Esophagus squamous epithelium (tissue), 5 donors: ENCODE results near the gene NDUFV1. TPM values are rescaled to one million over a fixed set of nuclear protein-coding genes. Genes with fewer than 3 reads are reported as not detected.
A peak's percentile ranks its signal among the peaks of the same experiment; 100 is the strongest.

Experiments
- DNase-seq: peaks from one replicate; lab custom pipeline; 2025; lab: John Stamatoyannopoulos, UW
- H3K27ac ChIP-seq, 4 donors: fragments of 200-600 bp; sonication (generic); one replicate each; pipeline ENCODE4 v1.5.1; 2016 to 2019; ENCODE audit warnings: mild to moderate bottlenecking in 1 of 4
- H3K27me3 ChIP-seq, 4 donors: fragments of 200-600 bp; sonication (generic); 1 replicate in 3 of 4; 2 replicates in 1 of 4; pipeline versions ENCODE4 v1.5.1 to v1.6.0; 2017 to 2021; ENCODE audit warnings: antibody characterized with exemption in 1 of 4
- H3K36me3 ChIP-seq, 3 donors: fragments of 200-600 bp; sonication (generic); one replicate each; pipeline ENCODE4 v1.5.1; 2016 to 2019
- H3K4me1 ChIP-seq, 3 donors: fragments of 200-600 bp; sonication (generic); one replicate each; pipeline ENCODE4 v1.5.1; 2017 to 2019
- H3K4me3 ChIP-seq, 4 donors: fragments of 200-600 bp; sonication (generic); 1 replicate in 3 of 4; 2 replicates in 1 of 4; pipeline ENCODE4 v1.5.1; 2016 to 2019; ENCODE audit warnings: mild to moderate bottlenecking in 2 of 4, moderate library complexity in 1 of 4
- H3K9me3 ChIP-seq, 3 donors: fragments of 200-600 bp; sonication (generic); one replicate each; pipeline ENCODE4 v1.5.1; 2016 to 2019
- POLR2A ChIP-seq, 4 donors: fragments of 450-650 bp; IDR thresholded peaks; one replicate each; pipeline ENCODE4 v1.6.1; 2017; ENCODE audit warnings: antibody characterized with exemption in 4 of 4, mild to moderate bottlenecking in 4 of 4, moderate library complexity in 3 of 4
- WGBS, 2 donors: methylation state at CpG; one replicate each; pipeline ENCODE4 v1.1.5; 2018; 5-methylcytosine and 5-hydroxymethylcytosine counted together
- intact Hi-C: fragments of 100-400 bp; cut with DNase I; formaldehyde crosslinking; loops from one replicate; pipeline ENCODE4 v1.15.0; 2022
- total RNA-seq, 4 donors: library from RNA; depleted of rRNA; stranded (reverse); fragments of >200 nt; gene quantifications; one replicate each; pipeline ENCODE4 v1.1.0, GENCODE V29; 2016
- TF ChIP-seq, protein P1 (sequence below), 6 experiments: fragments of 450-650 bp in 4 of 6; fragments of 200-600 bp in 2 of 6; sonication (generic) in 2 of 6; IDR thresholded peaks; one replicate each; pipeline ENCODE4 v1.5.1; 2016 to 2019; ENCODE audit warnings: antibody characterized with exemption in 6 of 6, mild to moderate bottlenecking in 4 of 6, moderate library complexity in 4 of 6
- donor health status: DM: yes; HTN: yes; CAD: no.

Gene NDUFV1
- total RNA-seq, 4 donors from 2014 or later, result 206 to 260 (median 254) TPM

DNA sequence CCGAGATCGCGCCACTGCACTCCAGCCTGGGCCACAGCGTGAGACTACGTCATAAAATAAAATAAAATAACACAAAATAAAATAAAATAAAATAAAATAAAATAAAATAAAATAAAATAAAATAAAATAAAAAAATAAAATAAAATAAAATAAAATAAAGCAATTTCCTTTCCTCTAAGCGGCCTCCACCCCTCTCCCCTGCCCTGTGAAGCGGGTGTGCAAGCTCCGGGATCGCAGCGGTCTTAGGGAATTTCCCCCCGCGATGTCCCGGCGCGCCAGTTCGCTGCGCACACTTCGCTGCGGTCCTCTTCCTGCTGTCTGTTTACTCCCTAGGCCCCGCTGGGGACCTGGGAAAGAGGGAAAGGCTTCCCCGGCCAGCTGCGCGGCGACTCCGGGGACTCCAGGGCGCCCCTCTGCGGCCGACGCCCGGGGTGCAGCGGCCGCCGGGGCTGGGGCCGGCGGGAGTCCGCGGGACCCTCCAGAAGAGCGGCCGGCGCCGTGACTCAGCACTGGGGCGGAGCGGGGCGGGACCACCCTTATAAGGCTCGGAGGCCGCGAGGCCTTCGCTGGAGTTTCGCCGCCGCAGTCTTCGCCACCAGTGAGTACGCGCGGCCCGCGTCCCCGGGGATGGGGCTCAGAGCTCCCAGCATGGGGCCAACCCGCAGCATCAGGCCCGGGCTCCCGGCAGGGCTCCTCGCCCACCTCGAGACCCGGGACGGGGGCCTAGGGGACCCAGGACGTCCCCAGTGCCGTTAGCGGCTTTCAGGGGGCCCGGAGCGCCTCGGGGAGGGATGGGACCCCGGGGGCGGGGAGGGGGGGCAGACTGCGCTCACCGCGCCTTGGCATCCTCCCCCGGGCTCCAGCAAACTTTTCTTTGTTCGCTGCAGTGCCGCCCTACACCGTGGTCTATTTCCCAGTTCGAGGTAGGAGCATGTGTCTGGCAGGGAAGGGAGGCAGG is 23.2 kb upstream of the NDUFV1 start, which contains the start of gene GSTP1:
GSTP1 (plus strand) TSS at position 566 of the 958 bp plus-strand sequence; CDS start at position 598, 32 bp downstream.
- intact Hi-C loops, result no loop called here
- no peaks in the 10 kb centered on the region for H3K9me3 ChIP-seq
- WGBS, 2 donors, result 0 to 1% methylated on average over 28 to 36 of the region's 81 CpGs
- H3K4me1 ChIP-seq, result peaks cover 30 to 84% (median 30%) of the 10 kb centered on the region in 3 donors
- peaks cover 0 to 8% (median 0%) of the 10 kb centered on the region in 4 donors for H3K27me3 ChIP-seq
- H3K36me3 ChIP-seq, result peaks cover 0 to 39% (median 15%) of the 10 kb centered on the region in 3 donors
- H3K4me3 ChIP-seq, result peak within 1 kb of the TSS; percentile 69 to 93 (median 82)
- DNase-seq, result peak; percentile 43
- peak within 1 kb of the TSS; percentile 97 to 100 (median 99) for H3K27ac ChIP-seq
- TF ChIP-seq, protein P1, sequence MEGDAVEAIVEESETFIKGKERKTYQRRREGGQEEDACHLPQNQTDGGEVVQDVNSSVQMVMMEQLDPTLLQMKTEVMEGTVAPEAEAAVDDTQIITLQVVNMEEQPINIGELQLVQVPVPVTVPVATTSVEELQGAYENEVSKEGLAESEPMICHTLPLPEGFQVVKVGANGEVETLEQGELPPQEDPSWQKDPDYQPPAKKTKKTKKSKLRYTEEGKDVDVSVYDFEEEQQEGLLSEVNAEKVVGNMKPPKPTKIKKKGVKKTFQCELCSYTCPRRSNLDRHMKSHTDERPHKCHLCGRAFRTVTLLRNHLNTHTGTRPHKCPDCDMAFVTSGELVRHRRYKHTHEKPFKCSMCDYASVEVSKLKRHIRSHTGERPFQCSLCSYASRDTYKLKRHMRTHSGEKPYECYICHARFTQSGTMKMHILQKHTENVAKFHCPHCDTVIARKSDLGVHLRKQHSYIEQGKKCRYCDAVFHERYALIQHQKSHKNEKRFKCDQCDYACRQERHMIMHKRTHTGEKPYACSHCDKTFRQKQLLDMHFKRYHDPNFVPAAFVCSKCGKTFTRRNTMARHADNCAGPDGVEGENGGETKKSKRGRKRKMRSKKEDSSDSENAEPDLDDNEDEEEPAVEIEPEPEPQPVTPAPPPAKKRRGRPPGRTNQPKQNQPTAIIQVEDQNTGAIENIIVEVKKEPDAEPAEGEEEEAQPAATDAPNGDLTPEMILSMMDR (IDR thresholded peaks at IDR 0.05), result peak; percentile 49 to 84 (median 76)
- TF ChIP-seq POLR2A (IDR thresholded peaks at IDR 0.05), result peak in 2 of 4 donors; percentile 91

DNA sequence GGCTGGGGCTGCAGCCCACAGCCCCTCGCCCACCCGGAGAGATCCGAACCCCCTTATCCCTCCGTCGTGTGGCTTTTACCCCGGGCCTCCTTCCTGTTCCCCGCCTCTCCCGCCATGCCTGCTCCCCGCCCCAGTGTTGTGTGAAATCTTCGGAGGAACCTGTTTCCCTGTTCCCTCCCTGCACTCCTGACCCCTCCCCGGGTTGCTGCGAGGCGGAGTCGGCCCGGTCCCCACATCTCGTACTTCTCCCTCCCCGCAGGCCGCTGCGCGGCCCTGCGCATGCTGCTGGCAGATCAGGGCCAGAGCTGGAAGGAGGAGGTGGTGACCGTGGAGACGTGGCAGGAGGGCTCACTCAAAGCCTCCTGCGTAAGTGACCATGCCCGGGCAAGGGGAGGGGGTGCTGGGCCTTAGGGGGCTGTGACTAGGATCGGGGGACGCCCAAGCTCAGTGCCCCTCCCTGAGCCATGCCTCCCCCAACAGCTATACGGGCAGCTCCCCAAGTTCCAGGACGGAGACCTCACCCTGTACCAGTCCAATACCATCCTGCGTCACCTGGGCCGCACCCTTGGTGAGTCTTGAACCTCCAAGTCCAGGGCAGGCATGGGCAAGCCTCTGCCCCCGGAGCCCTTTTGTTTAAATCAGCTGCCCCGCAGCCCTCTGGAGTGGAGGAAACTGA is 22.4 kb upstream of the NDUFV1 start:
- intact Hi-C loops, result no loop called here
- H3K4me1 ChIP-seq, result peaks cover 30 to 85% (median 30%) of the 10 kb centered on the region in 3 donors
- WGBS, 2 donors, result 17 to 18% methylated on average over 13 to 19 of the region's 33 CpGs

DNA sequence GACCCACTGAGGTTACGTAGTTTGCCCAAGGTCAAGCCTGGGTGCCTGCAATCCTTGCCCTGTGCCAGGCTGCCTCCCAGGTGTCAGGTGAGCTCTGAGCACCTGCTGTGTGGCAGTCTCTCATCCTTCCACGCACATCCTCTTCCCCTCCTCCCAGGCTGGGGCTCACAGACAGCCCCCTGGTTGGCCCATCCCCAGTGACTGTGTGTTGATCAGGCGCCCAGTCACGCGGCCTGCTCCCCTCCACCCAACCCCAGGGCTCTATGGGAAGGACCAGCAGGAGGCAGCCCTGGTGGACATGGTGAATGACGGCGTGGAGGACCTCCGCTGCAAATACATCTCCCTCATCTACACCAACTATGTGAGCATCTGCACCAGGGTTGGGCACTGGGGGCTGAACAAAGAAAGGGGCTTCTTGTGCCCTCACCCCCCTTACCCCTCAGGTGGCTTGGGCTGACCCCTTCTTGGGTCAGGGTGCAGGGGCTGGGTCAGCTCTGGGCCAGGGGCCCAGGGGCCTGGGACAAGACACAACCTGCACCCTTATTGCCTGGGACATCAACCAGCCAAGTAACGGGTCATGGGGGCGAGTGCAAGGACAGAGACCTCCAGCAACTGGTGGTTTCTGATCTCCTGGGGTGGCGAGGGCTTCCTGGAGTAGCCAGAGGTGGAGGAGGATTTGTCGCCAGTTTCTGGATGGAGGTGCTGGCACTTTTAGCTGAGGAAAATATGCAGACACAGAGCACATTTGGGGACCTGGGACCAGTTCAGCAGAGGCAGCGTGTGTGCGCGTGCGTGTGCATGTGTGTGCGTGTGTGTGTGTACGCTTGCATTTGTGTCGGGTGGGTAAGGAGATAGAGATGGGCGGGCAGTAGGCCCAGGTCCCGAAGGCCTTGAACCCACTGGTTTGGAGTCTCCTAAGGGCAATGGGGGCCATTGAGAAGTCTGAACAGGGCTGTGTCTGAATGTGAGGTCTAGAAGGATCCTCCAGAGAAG is 21.6 kb upstream of the NDUFV1 start:
- Histone ChIP-seq H3K4me1 (peaks cover 30 to 76% (median 30%) of the 10 kb centered on the region in 3 donors), H3K9me3 (no peaks in the 10 kb centered on the region), H3K27ac (peak overlapping the region; percentile 97 to 100 (median 99)), H3K4me3 (peak overlapping the region; percentile 69 to 93 (median 82)), H3K36me3 (peaks cover 0 to 47% (median 15%) of the 10 kb centered on the region in 3 donors), H3K27me3 (no peaks in the 10 kb centered on the region)
- DNase-seq, result no peak
- TF ChIP-seq, protein P1 (IDR thresholded peaks at IDR 0.05), result peak in 1 of 6 experiments; percentile 10
- TF ChIP-seq POLR2A (IDR thresholded peaks at IDR 0.05), result no peak
- intact Hi-C loops, result no loop called here
- 60 to 78% methylated on average over 11 to 16 of the region's 21 CpGs for WGBS, 2 donors

More for the DNA sequence above, 22.4 kb upstream of the NDUFV1 start:
- H3K27ac ChIP-seq, result peak overlapping the region; percentile 97 to 100 (median 99)
- peaks cover 0 to 47% (median 15%) of the 10 kb centered on the region in 3 donors for H3K36me3 ChIP-seq
- peak in 2 of 4 donors; percentile 31 to 57 for TF ChIP-seq POLR2A (IDR thresholded peaks at IDR 0.05)
- TF ChIP-seq, protein P1 (IDR thresholded peaks at IDR 0.05), result no peak
- no peaks in the 10 kb centered on the region for H3K9me3 ChIP-seq
- H3K4me3 ChIP-seq, result peak overlapping the region; percentile 69 to 93 (median 82)
- H3K27me3 ChIP-seq, result peaks cover 0 to 7% (median 0%) of the 10 kb centered on the region in 4 donors
- peak; percentile 45 for DNase-seq

DNA sequence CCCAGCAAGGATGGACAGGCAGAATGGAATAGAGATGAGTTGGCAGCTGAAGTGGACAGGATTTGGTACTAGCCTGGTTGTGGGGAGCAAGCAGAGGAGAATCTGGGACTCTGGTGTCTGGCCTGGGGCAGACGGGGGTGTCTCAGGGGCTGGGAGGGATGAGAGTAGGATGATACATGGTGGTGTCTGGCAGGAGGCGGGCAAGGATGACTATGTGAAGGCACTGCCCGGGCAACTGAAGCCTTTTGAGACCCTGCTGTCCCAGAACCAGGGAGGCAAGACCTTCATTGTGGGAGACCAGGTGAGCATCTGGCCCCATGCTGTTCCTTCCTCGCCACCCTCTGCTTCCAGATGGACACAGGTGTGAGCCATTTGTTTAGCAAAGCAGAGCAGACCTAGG is 20.8 kb upstream of the NDUFV1 start:
- Histone ChIP-seq H3K4me1 (peaks cover 30 to 69% (median 30%) of the 10 kb centered on the region in 3 donors), H3K36me3 (peaks cover 0 to 47% (median 15%) of the 10 kb centered on the region in 3 donors), H3K4me3 (peak overlapping the region; percentile 69 to 93 (median 82)), H3K9me3 (no peaks in the 10 kb centered on the region), H3K27me3 (no peaks in the 10 kb centered on the region), H3K27ac (peak overlapping the region; percentile 97 to 100 (median 99))
- DNase-seq, result no peak
- TF ChIP-seq POLR2A (IDR thresholded peaks at IDR 0.05), result no peak
- TF ChIP-seq, protein P1 (IDR thresholded peaks at IDR 0.05), result no peak
- intact Hi-C loops, result no loop called here
- 86 to 91% methylated on average over 4 of the region's 4 CpGs for WGBS, 2 donors
